GM21360 (cell line): ENCODE data around the gene ZBTB20.

ENCODE experiments used
- ATAC-seq: cut with Tn5 transposase; IDR thresholded peaks from one replicate; pipeline ENCODE4 v1.9.1; 2021; ENCODE audit warnings: mild to moderate bottlenecking, moderate library complexity; ENCODE audit not compliant: unreplicated experiment

ZBTB20 gene

GRCh38 chr3:114877378-114878113 lies 269.5 kb downstream of the ZBTB20 start:
- ATAC-seq = no peak

GRCh38 chr3:114874522-114874971 lies 272.5 kb downstream of the ZBTB20 start:
- ATAC-seq = no peak

- no peak for ATAC-seq
These were observed 273.5 kb downstream of the ZBTB20 start for GRCh38 chr3:114873591-114873990.

GRCh38 chr3:114872588-114872987 lies 274.5 kb downstream of the ZBTB20 start:
- no peak for ATAC-seq

- no peak for ATAC-seq
These were observed 275.0 kb downstream of the ZBTB20 start for GRCh38 chr3:114872050-114872449.

- no peak for ATAC-seq
These were observed 279.1 kb downstream of the ZBTB20 start for GRCh38 chr3:114867835-114868503.

- ATAC-seq = no peak
These were observed 279.7 kb downstream of the ZBTB20 start for GRCh38 chr3:114867359-114867758.

GRCh38 chr3:114866430-114866829 lies 280.7 kb downstream of the ZBTB20 start:
- ATAC-seq = no peak

GRCh38 chr3:114864970-114865369 lies 282.1 kb downstream of the ZBTB20 start:
- no peak for ATAC-seq

GRCh38 chr3:114863848-114864247 lies 283.2 kb downstream of the ZBTB20 start:
- ATAC-seq = no peak

- ATAC-seq = no peak
These were observed 285.4 kb downstream of the ZBTB20 start for GRCh38 chr3:114861666-114862065.

GRCh38 chr3:114860531-114860930 lies 286.6 kb downstream of the ZBTB20 start:
- no peak for ATAC-seq

- no peak for ATAC-seq
These were observed 288.8 kb downstream of the ZBTB20 start for GRCh38 chr3:114858329-114858728.

- no peak for ATAC-seq
These were observed 289.8 kb downstream of the ZBTB20 start for GRCh38 chr3:114857299-114857701.

- no peak for ATAC-seq
These were observed 290.3 kb downstream of the ZBTB20 start for GRCh38 chr3:114856835-114857234.

GRCh38 chr3:114855839-114856238 lies 291.2 kb downstream of the ZBTB20 start:
- ATAC-seq = no peak

GRCh38 chr3:114852966-114853365 lies 294.1 kb downstream of the ZBTB20 start:
- no peak for ATAC-seq

- ATAC-seq = no peak
These were observed 296.2 kb downstream of the ZBTB20 start for GRCh38 chr3:114850898-114851297.

GRCh38 chr3:114848643-114849350 lies 298.3 kb downstream of the ZBTB20 start:
- ATAC-seq = no peak

- ATAC-seq = no peak
These were observed 299.0 kb downstream of the ZBTB20 start for GRCh38 chr3:114848082-114848481.

- ATAC-seq = no peak
These were observed 299.5 kb downstream of the ZBTB20 start for GRCh38 chr3:114847564-114847963.

GRCh38 chr3:114846779-114847178 lies 300.3 kb downstream of the ZBTB20 start:
- no peak for ATAC-seq
